Suprapubic skin (tissue), 4 donors: Measurements from ENCODE around the gene SNX27.

Experiments
- CTCF ChIP-seq, 2 donors: fragments of 200-600 bp in 1 of 2; fragments of 450-650 bp in 1 of 2; sonication (generic) in 1 of 2; IDR thresholded peaks; one replicate each; pipeline ENCODE4 v1.5.1; 2016 to 2019; ENCODE audit warnings: antibody characterized with exemption in 2 of 2, mild to moderate bottlenecking in 1 of 2, moderate library complexity in 1 of 2
- EP300 ChIP-seq: sonication (generic); formaldehyde crosslinking; IDR thresholded peaks from one replicate; pipeline ENCODE4 v1.6.1; 2017; ENCODE audit warnings: antibody characterized with exemption
- POLR2A ChIP-seq, 2 donors: fragments of 450-650 bp; IDR thresholded peaks; one replicate each; pipeline ENCODE4 v1.6.1; 2017; ENCODE audit warnings: antibody characterized with exemption in 2 of 2, mild to moderate bottlenecking in 2 of 2, moderate library complexity in 2 of 2
- POLR2AphosphoS5 ChIP-seq, 3 donors: sonication (generic); formaldehyde crosslinking; IDR thresholded peaks; one replicate each; pipeline ENCODE4 v1.6.1; 2017; ENCODE audit warnings: antibody characterized with exemption in 3 of 3

GRCh38 chr1:151720554-151720953, 108.7 kb downstream of the SNX27 start:
- TF ChIP-seq CTCF (IDR thresholded peaks at IDR 0.05), result no peak
- no peak for TF ChIP-seq POLR2A (IDR thresholded peaks at IDR 0.05)
- no peak for TF ChIP-seq EP300
- TF ChIP-seq POLR2AphosphoS5 (IDR thresholded peaks at IDR 0.05), result no peak
